H1 (cell line): ENCODE results near the gene LTO1. TPM values are rescaled to one million over a fixed set of nuclear protein-coding genes. Genes with fewer than 3 reads are reported as not detected.
A peak's percentile ranks its signal among the peaks of the same experiment; 100 is the strongest.

ENCODE experiments used
- BCL11A ChIP-seq, 2 experiments: IDR thresholded peaks; one replicate each; pipeline ENCODE4 v1.6.1; 2011; ENCODE audit warnings: low read depth in 2 of 2, low read length in 2 of 2, mild to moderate bottlenecking in 2 of 2
- BRCA1 ChIP-seq: IDR thresholded peaks from 2 replicates; pipeline ENCODE4 v1.6.1; 2012; ENCODE audit warnings: low read depth, low read length, improper control_type of control experiment
- CEBPB ChIP-seq: IDR thresholded peaks from 2 replicates; pipeline ENCODE4 v1.6.1; 2012; ENCODE audit warnings: low read depth, low read length
- CTCF ChIP-seq, 3 experiments: IDR thresholded peaks; 1 replicate in 2 of 3; 2 replicates in 1 of 3; pipeline versions ENCODE4 v1.5.1 to v1.6.1; 2011; ENCODE audit warnings: low read length in 3 of 3, mild to moderate bottlenecking in 3 of 3, inconsistent platforms in 2 of 3, low read depth in 1 of 3, moderate library complexity in 1 of 3; ENCODE audit not compliant: insufficient read depth in 1 of 3; ENCODE audit errors: control extremely low read depth in 1 of 3
- EZH2 ChIP-seq: fragments of 200-600 bp; sonication (generic); IDR thresholded peaks from 2 replicates; pipeline ENCODE4 v1.7.1; 2012; ENCODE audit warnings: low read depth, mild to moderate bottlenecking, moderate library complexity, low read length, inconsistent platforms; ENCODE audit not compliant: severe bottlenecking
- FOSL1 ChIP-seq: IDR thresholded peaks from 2 replicates; pipeline ENCODE4 v1.6.1; 2011; ENCODE audit warnings: mild to moderate bottlenecking, low read depth, low read length, moderate library complexity; ENCODE audit not compliant: insufficient read depth
- GABPA ChIP-seq: IDR thresholded peaks from 2 replicates; pipeline ENCODE4 v1.6.1; 2011; ENCODE audit warnings: mild to moderate bottlenecking, low read length, moderate library complexity, borderline replicate concordance; ENCODE audit not compliant: insufficient read depth
- HDAC6 ChIP-seq: IDR thresholded peaks from one replicate; pipeline ENCODE4 v1.7.1; 2012; ENCODE audit warnings: low read depth, mild to moderate bottlenecking, inconsistent platforms, low read length, moderate library complexity
- JUND ChIP-seq: IDR thresholded peaks from 2 replicates; pipeline ENCODE4 v1.6.1; 2011; ENCODE audit warnings: mild to moderate bottlenecking, improper control_type of control experiment, low read length
- MAX ChIP-seq: IDR thresholded peaks from 2 replicates; pipeline ENCODE4 v1.6.1; 2012; ENCODE audit warnings: inconsistent platforms
- NRF1 ChIP-seq: IDR thresholded peaks from 2 replicates; pipeline ENCODE4 v1.6.1; 2011; ENCODE audit warnings: mild to moderate bottlenecking, low read depth, low read length, improper control_type of control experiment
- PHF8 ChIP-seq: fragments of 200-600 bp; sonication (generic); conservative IDR thresholded peaks from 2 replicates; pipeline ENCODE4 v1.7.1; 2012; ENCODE audit warnings: low read depth, mild to moderate bottlenecking, inconsistent platforms, low read length, moderate library complexity
- POLR2A ChIP-seq, 2 experiments: IDR thresholded peaks; 1 replicate in 1 of 2; 2 replicates in 1 of 2; pipeline ENCODE4 v1.6.1; 2011; ENCODE audit warnings: low read depth in 2 of 2, low read length in 2 of 2, mild to moderate bottlenecking in 2 of 2; ENCODE audit errors: control extremely low read depth in 1 of 2
- RAD21 ChIP-seq, 2 experiments: IDR thresholded peaks in 1 of 2; conservative IDR thresholded peaks in 1 of 2; 2 replicates each; pipeline ENCODE4 v1.6.1; 2011; ENCODE audit warnings: low read depth in 2 of 2, low read length in 2 of 2, improper control_type of control experiment in 1 of 2, inconsistent platforms in 1 of 2, mild to moderate bottlenecking in 1 of 2, moderate library complexity in 1 of 2
- RBBP5 ChIP-seq: IDR thresholded peaks from 2 replicates; pipeline ENCODE4 v1.7.1; 2012; ENCODE audit warnings: low read depth, mild to moderate bottlenecking, inconsistent platforms, low read length, moderate library complexity, borderline replicate concordance
- SAP30 ChIP-seq: fragments of 300-600 bp; sonication (generic); IDR thresholded peaks from 2 replicates; pipeline ENCODE4 v1.7.1; 2012; ENCODE audit warnings: low read length, moderate library complexity, mild to moderate bottlenecking, inconsistent platforms; ENCODE audit not compliant: insufficient read depth, insufficient replicate concordance
- SIX5 ChIP-seq: IDR thresholded peaks from 2 replicates; pipeline ENCODE4 v1.6.1; 2011; ENCODE audit warnings: mild to moderate bottlenecking, low read depth, low read length
- SUZ12 ChIP-seq: fragments of 200-600 bp; sonication (generic); IDR thresholded peaks from 2 replicates; pipeline ENCODE4 v1.6.1; 2012; ENCODE audit warnings: mild to moderate bottlenecking, inconsistent platforms, low read length, moderate library complexity, mixed read lengths
- TAF7 ChIP-seq: optimal IDR thresholded peaks from 2 replicates; pipeline ENCODE3; 2011; ENCODE audit warnings: low read depth, mild to moderate bottlenecking, inconsistent platforms, low read length, moderate library complexity, borderline replicate concordance
- TBP ChIP-seq: IDR thresholded peaks from 2 replicates; pipeline ENCODE4 v1.6.1; 2011; ENCODE audit warnings: low read depth, low read length, improper control_type of control experiment
- TEAD4 ChIP-seq: IDR thresholded peaks from 2 replicates; pipeline ENCODE4 v1.6.1; 2012; ENCODE audit warnings: low read depth, low read length, inconsistent platforms, mixed read lengths
- polyA plus RNA-seq, 7 experiments: library from polyadenylated mRNA; depleted of rRNA in 3 of 7; stranded (reverse) in 5 of 7; unstranded in 2 of 7; fragments of >200 nt in 5 of 7; fragments of 200-250 nt in 2 of 7; gene quantifications; 1 replicate in 5 of 7; 2 replicates in 1 of 7; 4 replicates in 1 of 7; pipeline versions ENCODE4 v1.2.1 to v1.2.3, GENCODE V29; 2011 to 2013; ENCODE audit warnings: missing spikeins in 2 of 7, mixed read lengths in 2 of 7
- total RNA-seq: library from RNA; stranded (reverse); fragmentation: NEBNext Ultra II Directional; extraction: Animal tissue kit (Norgen Biotek cat#: 25700); gene quantifications from 2 replicates; pipeline ENCODE4 v1.2.1, GENCODE V29; 2021

Gene LTO1
- total and polyA plus RNA-seq, 2 of the 8 experiments (the other 6 are each of a cell fraction or from before 2014, with no cell fraction given): 15.4 to 21.3 TPM

GRCh38 chr11:69638941-69639681, 36.0 kb downstream of the LTO1 start (continued):
- TF ChIP-seq TEAD4: peak; percentile 90
- peak in 1 of 2 experiments; percentile 87; a peak in 2 of 3 replicates for TF ChIP-seq POLR2A (IDR thresholded peaks at IDR 0.05; ENCODE audit: control extremely low read depth in 1 of 2, low read depth in 2 of 2, low read length in 2 of 2)
- no peak for TF ChIP-seq FOSL1
- TF ChIP-seq CEBPB: no peak
- no peak for TF ChIP-seq SUZ12
- peak; percentile 80 for TF ChIP-seq MAX
- no peak for TF ChIP-seq JUND
- no peak for TF ChIP-seq BRCA1
- no peak for TF ChIP-seq CTCF (IDR thresholded peaks at IDR 0.05; ENCODE audit: control extremely low read depth in 1 of 3, insufficient read depth in 1 of 3, low read depth in 1 of 3, low read length in 3 of 3)
- no peak for TF ChIP-seq HDAC6
- TF ChIP-seq EZH2: no peak
- no peak; the same call in 1 of the 2 replicates for TF ChIP-seq RBBP5
- peak; percentile 49 for TF ChIP-seq TBP
- TF ChIP-seq GABPA: no peak
- TF ChIP-seq PHF8: 0 out of 2 replicates have a peak, but pooled peaks have one; percentile 31
- TF ChIP-seq NRF1: no peak
- TF ChIP-seq RAD21 (IDR thresholded peaks at IDR 0.05 in 1 of 2, conservative IDR thresholded peaks at IDR 0.05 in 1 of 2; ENCODE audit: low read depth in 2 of 2, low read length in 2 of 2): no peak; a peak in 1 of 4 replicates
- no peak for TF ChIP-seq TAF7
- TF ChIP-seq SAP30: no peak
- TF ChIP-seq BCL11A (IDR thresholded peaks at IDR 0.05; ENCODE audit: low read depth in 2 of 2, low read length in 2 of 2): no peak
- no peak for TF ChIP-seq SIX5
